BJ (cell line): ENCODE data around the gene PERCC1. TPM values are rescaled to one million over a fixed set of nuclear protein-coding genes. Genes with fewer than 3 reads are reported as not detected.

Source experiments
- CTCF ChIA-PET: fragments of 350-600 bp; formaldehyde crosslinking; extraction: SDS; loops from one replicate; lab custom pipeline; 2021; ENCODE audit warnings: antibody characterized with exemption, inconsistent platforms; lab: Yijun Ruan, JAX
- POLR2A ChIA-PET: fragments of 300-600 bp; sonication (Branson Sonifier 250); formaldehyde crosslinking; extraction: SDS; loops from one replicate; lab custom pipeline; 2021; ENCODE audit warnings: antibody characterized with exemption; lab: Charles Lee
- DNase-seq: peaks from one replicate; pipeline ENCODE4 v3.0.0-alpha.2; 2011; ENCODE audit warnings: low read depth
- H3K27me3 ChIP-seq: 2 replicates; pipeline ENCODE4 v1.6.0; 2011; ENCODE audit warnings: low read length; ENCODE audit not compliant: control insufficient read depth, insufficient read depth
- H3K36me3 ChIP-seq: 2 replicates; pipeline ENCODE4 v1.5.1; 2011; ENCODE audit warnings: low read length; ENCODE audit not compliant: control insufficient read depth, insufficient read depth
- H3K4me3 ChIP-seq: 2 replicates; pipeline ENCODE4 v1.5.1; 2011; ENCODE audit warnings: low read depth, mild to moderate bottlenecking, control low read depth, low read length
- CTCF ChIP-seq: IDR thresholded peaks from 2 replicates; pipeline ENCODE4 v1.5.1; 2011; ENCODE audit warnings: low read depth, mild to moderate bottlenecking, control low read depth, inconsistent platforms, low read length, moderate library complexity; ENCODE audit not compliant: insufficient read depth
- polyA plus RNA-seq: library from polyadenylated mRNA; depleted of rRNA; stranded (reverse); fragments of >200 nt; gene quantifications from 2 replicates; pipeline ENCODE4 v1.2.3, GENCODE V29; 2011

Gene PERCC1
- polyA plus RNA-seq, 1 experiment, result not detected

GRCh38 chr16:1450841-1451240 is 20.0 kb downstream of the PERCC1 start:
- H3K36me3 ChIP-seq, result peaks cover 32% of the 10 kb centered on the region
- H3K27me3 ChIP-seq, result no peaks in the 10 kb centered on the region
- no peak for TF ChIP-seq CTCF
- ChIA-PET POLR2A (no interaction called here), CTCF (no interaction called here)
- DNase-seq, result no peak
- H3K4me3 ChIP-seq, result no peak overlapping the region

- TF ChIP-seq CTCF, result no peak
- POLR2A ChIA-PET, result no interaction called here
- H3K27me3 ChIP-seq, result no peaks in the 10 kb centered on the region
- CTCF ChIA-PET, result no interaction called here
- DNase-seq, result no peak
- H3K4me3 ChIP-seq, result no peak overlapping the region
- H3K36me3 ChIP-seq, result peaks cover 32% of the 10 kb centered on the region
These were observed 21.0 kb downstream of the PERCC1 start for GRCh38 chr16:1451702-1452392.

- CTCF ChIA-PET, result interaction anchor here (0.6 kb wide), 1 partner anchor 27 kb away, joined by 3 read pairs; no protein-coding TSS in a partner anchor
- no peak overlapping the region for H3K4me3 ChIP-seq
- TF ChIP-seq CTCF, result no peak
- H3K36me3 ChIP-seq, result peaks cover 32% of the 10 kb centered on the region
- no peaks in the 10 kb centered on the region for H3K27me3 ChIP-seq
- POLR2A ChIA-PET, result no interaction called here
- DNase-seq, result no peak
These were observed 21.7 kb downstream of the PERCC1 start for GRCh38 chr16:1452530-1452929.

- DNase-seq, result no peak
- Histone ChIP-seq H3K27me3 (no peaks in the 10 kb centered on the region), H3K4me3 (no peak overlapping the region), H3K36me3 (peaks cover 33% of the 10 kb centered on the region)
- ChIA-PET POLR2A (no interaction called here), CTCF (no interaction called here)
- no peak for TF ChIP-seq CTCF
These were observed 22.4 kb downstream of the PERCC1 start for GRCh38 chr16:1453316-1453715.

- no peak for DNase-seq
- no peak for TF ChIP-seq CTCF
- Histone ChIP-seq H3K36me3 (peaks cover 26% of the 10 kb centered on the region), H3K4me3 (no peak overlapping the region), H3K27me3 (no peaks in the 10 kb centered on the region)
- ChIA-PET CTCF (no interaction called here), POLR2A (no interaction called here)
These were observed 23.7 kb downstream of the PERCC1 start for GRCh38 chr16:1454561-1454960.
